GM12878 (cell line): ENCODE results near the gene PDE6G. TPM values are rescaled to one million over a fixed set of nuclear protein-coding genes. Genes with fewer than 3 reads are reported as not detected.

ENCODE experiments used
- ATAC-seq: fragments of 200-7000 bp; cut with Tn5 transposase; 3 replicates; pipeline ENCODE4 v1.9.1; 2020; ENCODE audit warnings: mild to moderate bottlenecking, moderate library complexity
- BruUV-seq: library from RNA; stranded (reverse); fragments of 400-500 nt; replicated peaks from 2 replicates; lab custom pipeline; 2021; lab: Mats Ljungman, UMichigan
- CTCF ChIA-PET: fragments of 300-600 bp; sonication (Branson Sonifier 250); formaldehyde crosslinking; extraction: SDS; loops from one replicate; lab custom pipeline; 2021; ENCODE audit warnings: inconsistent platforms; lab: Yijun Ruan, JAX
- POLR2A ChIA-PET: fragments of 350-600 bp; formaldehyde crosslinking; extraction: SDS; loops from one replicate; lab custom pipeline; 2021; ENCODE audit warnings: inconsistent platforms; lab: Charles Lee
- RAD21 ChIA-PET: fragments of 300-600 bp; sonication (Branson Sonifier 250); formaldehyde crosslinking; loops from one replicate; lab custom pipeline; 2023; ENCODE audit warnings: antibody characterized with exemption; ENCODE audit not compliant: unreplicated experiment; lab: Charles Lee
- SMC1A ChIA-PET: fragments of 300-600 bp; sonication (Branson Sonifier 250); formaldehyde crosslinking; loops from one replicate; lab custom pipeline; 2023; ENCODE audit not compliant: unreplicated experiment, uncharacterized antibody; lab: Charles Lee
- DNase-seq: peaks from one replicate; pipeline ENCODE4 v3.0.0-alpha.2; 2011; ENCODE audit warnings: low read depth, low spot score
- FAIRE-seq: peaks from 3 replicates; lab custom pipeline; 2011; peaks lifted over from hg19 to GRCh38; lab: Jason Lieb, UNC
- H2AFZ ChIP-seq: 2 replicates; pipeline ENCODE4 v1.6.0; 2011; ENCODE audit warnings: low read depth, low read length, control low read depth; ENCODE audit not compliant: control insufficient read depth
- H3K27ac ChIP-seq: 2 replicates; pipeline ENCODE4 v1.5.1; 2011; ENCODE audit warnings: control low read depth; ENCODE audit not compliant: control insufficient read depth, insufficient read depth
- H3K27me3 ChIP-seq, 2 experiments: replicated peaks in 1 of 2; 2 replicates each; pipeline versions ENCODE4 v1.6.0 to v1.6.1; 2011; ENCODE audit warnings: low read length in 1 of 2; ENCODE audit not compliant: control insufficient read depth in 2 of 2, insufficient read depth in 2 of 2
- H3K36me3 ChIP-seq, 2 experiments: 2 replicates each; pipeline ENCODE4 v1.5.1; 2011; ENCODE audit warnings: low read length in 1 of 2; ENCODE audit not compliant: control insufficient read depth in 2 of 2, insufficient read depth in 2 of 2
- H3K4me1 ChIP-seq: 2 replicates; pipeline ENCODE4 v1.6.1; 2011; ENCODE audit warnings: mild to moderate bottlenecking, low read length, moderate library complexity, mixed read lengths; ENCODE audit not compliant: control insufficient read depth, insufficient read depth
- H3K4me2 ChIP-seq: 2 replicates; pipeline ENCODE4 v1.6.0; 2011; ENCODE audit warnings: control low read depth; ENCODE audit not compliant: control insufficient read depth, insufficient read depth
- H3K4me3 ChIP-seq: fragments of 200-600 bp; sonication (generic); 2 replicates; pipeline ENCODE4 v1.5.1; 2016
- H3K79me2 ChIP-seq: 2 replicates; pipeline ENCODE4 v1.6.0; 2011; ENCODE audit warnings: low read length; ENCODE audit not compliant: control insufficient read depth, insufficient read depth
- H3K9ac ChIP-seq: 2 replicates; pipeline ENCODE4 v1.8.0; 2011; ENCODE audit warnings: low read length, control low read depth, mixed read lengths; ENCODE audit not compliant: control insufficient read depth, insufficient read depth
- H3K9me3 ChIP-seq: replicated peaks from 3 replicates; pipeline ENCODE4 v1.5.1; 2011; ENCODE audit warnings: mild to moderate bottlenecking, low read length; ENCODE audit not compliant: control insufficient read depth, insufficient read depth
- H4K20me1 ChIP-seq: 2 replicates; pipeline ENCODE4 v1.6.0; 2011; ENCODE audit not compliant: control insufficient read depth, insufficient read depth
- CHD2 ChIP-seq: IDR thresholded peaks from 2 replicates; pipeline ENCODE4 v1.6.1; 2011; ENCODE audit warnings: low read depth, low read length, improper control_type of control experiment, borderline replicate concordance
- HDAC6 ChIP-seq: fragments of 200-600 bp; sonication (generic); IDR thresholded peaks from one replicate; pipeline ENCODE4 v1.8.0; 2017; ENCODE audit warnings: antibody characterized with exemption; ENCODE audit not compliant: unreplicated experiment
- KAT2A ChIP-seq: conservative IDR thresholded peaks from 2 replicates; pipeline ENCODE4 v1.6.1; 2011; ENCODE audit warnings: low read depth, low read length; ENCODE audit not compliant: control insufficient read depth
- NR2C1 ChIP-seq: fragments of 450-650 bp; IDR thresholded peaks from 2 replicates; pipeline ENCODE4 v1.6.1; 2017; ENCODE audit warnings: antibody characterized with exemption, mild to moderate bottlenecking, moderate library complexity
- RAD21 ChIP-seq: IDR thresholded peaks from 2 replicates; pipeline ENCODE4 v1.6.1; 2011; ENCODE audit warnings: mild to moderate bottlenecking, low read depth, low read length, moderate library complexity; ENCODE audit not compliant: insufficient read depth
- SIN3A ChIP-seq: IDR thresholded peaks from 2 replicates; pipeline ENCODE4 v1.6.1; 2012; ENCODE audit warnings: low read depth, low read length, improper control_type of control experiment
- SMARCA5 ChIP-seq: fragments of 450-650 bp; IDR thresholded peaks from 2 replicates; pipeline ENCODE4 v1.6.1; 2017; ENCODE audit warnings: mild to moderate bottlenecking
- ZBTB40 ChIP-seq: fragments of 450-650 bp; IDR thresholded peaks from 2 replicates; pipeline ENCODE4 v1.6.1; 2016; ENCODE audit warnings: mild to moderate bottlenecking, moderate library complexity, borderline replicate concordance
- WGBS: methylation state at CpG from one replicate; pipeline ENCODE4 v1.1.6; 2016; ENCODE audit warnings: low lambda C conversion rate; ENCODE audit not compliant: insufficient replicate concordance, insufficient coverage; ENCODE audit errors: missing lambda C conversion rate; 5-methylcytosine and 5-hydroxymethylcytosine counted together
- in situ Hi-C: fragments of 300-500 bp; cut with MboI; formaldehyde crosslinking; loops from 9 replicates; pipeline ENCODE4 v1.14.3; 2018; ENCODE audit warnings: mixed read lengths
- intact Hi-C: fragments of 100-400 bp; cut with micrococcal nuclease; formaldehyde crosslinking; loops from one replicate; pipeline ENCODE4 v1.14.2; 2022; ENCODE audit not compliant: unreplicated experiment
- polyA plus RNA-seq, 11 experiments: library from polyadenylated mRNA; depleted of rRNA in 4 of 11; unstranded in 6 of 11; stranded (reverse) in 5 of 11; fragments of >200 nt; fragmentation: Nextera tagmentation in 4 of 11; fragmentation: Illumina TruSeq in 1 of 11; extraction: Ambion mirVana in 4 of 11; extraction: Trizol in 1 of 11; gene quantifications; 1 replicate in 1 of 11; 2 replicates in 10 of 11; pipeline versions ENCODE4 v1.2.1 to v1.2.3, GENCODE V29; 2011 to 2016; ENCODE audit warnings: inconsistent platforms in 2 of 11, missing spikeins in 2 of 11, low read depth in 1 of 11
- total RNA-seq, 4 experiments: library from RNA; depleted of rRNA in 3 of 4; stranded (reverse); fragments of >200 nt in 3 of 4; fragmentation: Illumina TruSeq in 1 of 4; extraction: Trizol in 1 of 4; gene quantifications; 2 replicates each; pipeline versions ENCODE4 v1.2.1 to v1.2.3, GENCODE V29; 2013 to 2021

The PDE6G gene
- total and polyA plus RNA-seq, 10 of the 15 experiments (the other 5 are each of a cell fraction or from before 2014, with no cell fraction given): 0.55 to 12.1 (median 4.3) TPM

DNA sequence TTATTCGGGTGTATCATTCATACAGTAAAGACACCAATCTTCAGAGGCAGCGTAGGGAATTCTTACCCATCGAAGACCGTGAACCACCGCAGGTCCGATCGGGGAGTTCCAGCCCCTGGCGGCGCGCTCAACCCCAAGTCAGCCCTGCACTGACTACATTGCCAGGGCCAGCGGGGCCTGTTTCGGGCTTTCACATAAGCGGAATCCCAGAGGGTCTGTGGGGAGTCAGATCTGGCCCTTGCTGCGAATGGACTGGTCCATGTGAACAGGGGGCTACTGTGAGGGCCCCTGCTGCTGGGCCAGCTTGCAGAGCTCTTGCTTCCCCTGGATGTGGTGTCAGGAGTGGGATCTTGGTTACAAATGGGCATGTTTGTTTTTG, 7.6 kb downstream of the PDE6G start:
- H3K4me2 ChIP-seq: no peak overlapping the region
- 80% methylated on average over 14 of the region's 14 CpGs for WGBS
- no peaks in the 10 kb centered on the region; a peak in 2 of 4 replicates for H3K27me3 ChIP-seq
- in situ Hi-C loops (no loop called here), intact Hi-C loops (no loop called here)
- TF ChIP-seq NR2C1: no peak
- TF ChIP-seq KAT2A: no peak
- TF ChIP-seq ZBTB40: no peak
- no peak for TF ChIP-seq RAD21
- TF ChIP-seq SMARCA5: no peak
- no peak for TF ChIP-seq HDAC6
- no peak for TF ChIP-seq CHD2
- TF ChIP-seq SIN3A: no peak
- DNase-seq: no peak
- no peak for ATAC-seq
- no peak overlapping the region for H3K9ac ChIP-seq
- no peaks in the 10 kb centered on the region for H3K79me2 ChIP-seq
- BruUV-seq: no TSS peak
- no peak overlapping the region for H3K4me3 ChIP-seq
- no peak overlapping the region for H2AFZ ChIP-seq
- H4K20me1 ChIP-seq: no peaks in the 10 kb centered on the region
- no peak overlapping the region for H3K27ac ChIP-seq
- H3K36me3 ChIP-seq: no peaks in the 10 kb centered on the region
- FAIRE-seq: no peak
- POLR2A ChIA-PET: no interaction called here
- CTCF ChIA-PET: no interaction called here
- H3K4me1 ChIP-seq: 0 out of 2 replicates have a peak, but pooled peaks cover 4% of the 10 kb centered on the region
- peaks cover 6% of the 10 kb centered on the region; the same call in 2 of the 3 replicates for H3K9me3 ChIP-seq
- SMC1A ChIA-PET: no interaction called here
- RAD21 ChIA-PET: no interaction called here
